T-helper 9 cell (primary cell): ENCODE measurements around the gene GLYAT.

Experiments
- DNase-seq: peaks from one replicate; pipeline ENCODE4 v3.0.0-alpha.2; 2020
- total RNA-seq, 2 donors: gene quantifications; one replicate each; lab custom pipeline; 2026; lab: John Stamatoyannopoulos, UW

The GLYAT gene, protein sequence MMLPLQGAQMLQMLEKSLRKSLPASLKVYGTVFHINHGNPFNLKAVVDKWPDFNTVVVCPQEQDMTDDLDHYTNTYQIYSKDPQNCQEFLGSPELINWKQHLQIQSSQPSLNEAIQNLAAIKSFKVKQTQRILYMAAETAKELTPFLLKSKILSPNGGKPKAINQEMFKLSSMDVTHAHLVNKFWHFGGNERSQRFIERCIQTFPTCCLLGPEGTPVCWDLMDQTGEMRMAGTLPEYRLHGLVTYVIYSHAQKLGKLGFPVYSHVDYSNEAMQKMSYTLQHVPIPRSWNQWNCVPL
- total RNA-seq: 0 reads per million in 2 donors

DNA sequence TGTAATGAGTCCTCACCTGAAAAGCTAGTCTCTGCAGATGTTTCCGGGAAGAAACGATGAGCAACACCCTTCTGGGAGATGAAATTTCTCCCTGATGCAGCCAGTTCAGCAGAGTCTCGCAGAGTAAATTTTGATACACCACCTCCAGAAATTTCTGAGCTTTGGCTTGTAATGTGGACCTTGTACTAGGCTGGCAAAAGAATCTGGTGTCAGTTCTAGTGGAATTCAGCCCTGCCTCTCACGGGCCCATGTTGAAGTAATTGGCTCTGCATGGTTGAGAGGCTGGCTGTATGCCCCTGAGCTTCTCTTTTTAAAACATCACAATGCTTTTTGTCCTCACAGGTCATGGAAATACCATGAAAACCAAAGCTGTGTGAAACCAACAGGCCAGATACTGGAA, at the start of gene GLYAT:
GLYAT (minus strand) TSS at position 125 of the 400 bp plus-strand sequence. CDS start 7,447 bp downstream, outside the sequence.
- DNase-seq: no peak

GRCh38 chr11:58781345-58781744, 49.6 kb upstream of the GLYAT start:
- DNase-seq: no peak

DNA sequence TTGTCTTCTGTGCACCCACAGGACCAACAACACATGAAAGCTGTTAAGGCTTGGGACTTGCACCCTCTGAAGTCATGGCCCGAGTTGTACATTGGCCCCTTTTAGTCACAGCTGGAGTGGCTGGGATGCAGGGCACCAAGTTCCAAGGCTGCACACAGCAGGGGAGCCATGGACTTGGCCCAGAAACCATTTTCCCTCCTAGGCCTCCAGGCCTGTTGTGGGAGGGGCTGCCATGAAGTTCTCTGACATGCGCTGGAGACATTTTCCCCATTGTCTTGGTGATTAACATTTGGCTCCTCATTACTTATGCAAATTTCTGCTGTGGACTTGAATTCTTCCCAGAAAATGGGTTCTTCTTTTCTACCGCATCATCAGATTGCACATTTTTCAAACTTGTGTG, 48.8 kb upstream of the GLYAT start:
- DNase-seq: no peak

- no peak for DNase-seq
Observed at GRCh38 chr11:58776891-58777710, 45.4 kb upstream of the GLYAT start.

DNA sequence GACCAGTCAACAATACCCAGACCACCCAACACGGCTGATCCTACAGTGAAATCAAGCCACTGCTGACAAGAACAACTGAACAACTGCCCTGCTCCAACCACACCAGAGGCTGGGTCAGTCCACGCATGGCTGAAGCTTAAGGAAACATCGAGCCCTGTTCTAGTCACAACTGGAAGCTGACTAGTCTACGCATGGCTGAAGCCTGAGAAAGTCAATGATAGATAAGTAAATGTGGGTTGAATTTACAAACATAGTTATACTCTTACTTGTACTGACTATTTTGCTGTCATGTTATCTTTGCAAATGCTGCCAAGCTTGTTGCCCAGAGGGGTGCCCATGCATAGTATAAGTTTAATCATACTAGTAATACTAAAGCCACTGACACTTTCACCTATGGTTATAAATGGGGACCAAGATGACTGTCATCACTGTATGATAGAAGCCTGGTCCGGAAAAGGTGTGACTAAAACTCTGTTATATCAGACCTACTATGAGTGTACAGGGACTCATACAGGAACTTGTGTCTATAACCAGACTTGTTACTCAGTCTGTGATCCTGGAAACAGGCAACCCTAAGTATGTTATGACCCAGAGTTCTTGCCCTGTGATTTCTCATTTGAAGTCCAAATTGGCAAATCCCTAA, 43.4 kb upstream of the GLYAT start:
- DNase-seq: no peak

DNA sequence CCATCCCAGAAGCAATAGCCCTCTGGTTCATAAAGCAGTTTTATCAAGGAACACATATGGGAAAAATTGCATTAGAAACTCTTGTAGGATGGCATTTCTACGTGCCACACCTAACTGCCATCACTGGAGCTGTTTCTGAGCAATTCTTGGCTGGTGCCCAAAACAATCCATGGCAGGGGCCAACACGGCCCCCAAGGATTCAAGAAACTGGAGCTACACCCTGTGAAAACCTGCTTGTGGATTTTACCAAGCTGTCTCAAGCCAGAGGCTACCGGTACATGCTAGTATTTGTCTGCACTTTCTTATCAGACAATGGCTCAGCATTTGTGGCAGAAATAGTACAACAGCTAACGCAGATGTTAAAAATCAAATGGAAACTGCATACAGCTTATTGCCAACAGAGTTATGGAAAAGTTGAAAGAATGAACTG, 42.4 kb upstream of the GLYAT start:
- no peak for DNase-seq

DNA sequence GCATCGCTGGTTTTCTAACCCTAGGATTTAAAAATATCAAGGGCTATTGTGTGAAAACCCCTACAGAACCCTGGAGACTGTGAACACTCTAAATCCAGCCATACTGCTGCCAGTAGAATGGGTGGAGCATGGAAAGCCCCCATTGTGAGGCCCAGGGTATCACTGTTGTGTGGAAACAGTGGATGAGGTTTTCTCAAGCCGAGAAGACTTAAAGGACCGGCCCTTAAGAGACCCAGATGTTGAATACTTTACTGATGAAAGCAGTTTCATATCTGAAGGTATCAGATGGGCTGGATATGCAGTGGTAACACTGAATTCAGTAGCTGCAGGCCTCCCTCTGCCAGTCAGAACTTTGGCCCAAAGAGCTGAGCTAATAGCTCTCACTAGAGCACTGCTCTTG, 41.6 kb upstream of the GLYAT start:
- no peak for DNase-seq

DNA sequence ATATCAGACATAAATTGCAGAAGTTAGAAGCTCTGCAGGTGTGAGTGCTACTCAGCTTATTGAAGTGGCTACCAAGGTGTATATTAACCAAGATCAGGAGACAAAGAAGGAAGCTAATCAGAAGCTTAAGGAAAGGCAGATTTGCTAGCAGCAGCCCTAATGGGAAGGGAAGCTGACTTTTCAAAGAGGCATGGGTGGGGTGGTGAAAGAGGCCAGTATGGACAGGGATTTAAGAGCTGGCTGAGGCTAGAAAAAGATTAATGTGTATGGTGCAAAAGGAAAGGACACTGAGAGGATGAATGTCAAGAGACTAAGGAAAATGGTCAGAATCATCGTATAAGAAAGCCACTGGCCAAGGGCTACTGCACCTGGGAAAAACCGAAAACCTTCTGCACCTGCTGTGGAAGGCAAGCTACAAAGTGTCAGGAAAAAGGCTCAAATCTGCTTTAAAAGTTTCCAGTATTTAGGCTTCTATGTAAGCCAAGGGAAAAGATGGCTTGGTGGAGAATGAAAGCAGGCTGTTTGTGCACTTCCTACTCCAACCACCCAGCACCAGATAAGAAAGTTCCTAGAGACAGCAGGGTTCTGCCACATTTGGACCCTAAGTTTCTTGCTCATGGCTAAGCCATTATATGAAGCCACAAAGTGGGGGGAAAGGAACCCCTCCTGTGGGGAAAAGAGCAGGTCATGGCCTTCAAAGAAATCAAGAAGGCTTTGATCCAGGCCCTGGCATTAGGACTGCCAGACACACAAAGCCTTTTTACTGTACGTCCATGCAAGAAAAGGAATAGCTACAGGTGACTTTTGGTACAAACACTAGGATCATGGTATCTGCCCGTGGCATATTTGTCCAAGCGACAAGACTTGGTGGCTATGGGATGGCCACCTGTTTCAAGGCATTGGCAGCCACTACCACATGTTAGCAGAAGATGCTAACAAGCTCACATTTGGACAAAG, 40.9 kb upstream of the GLYAT start:
- no peak for DNase-seq

DNA sequence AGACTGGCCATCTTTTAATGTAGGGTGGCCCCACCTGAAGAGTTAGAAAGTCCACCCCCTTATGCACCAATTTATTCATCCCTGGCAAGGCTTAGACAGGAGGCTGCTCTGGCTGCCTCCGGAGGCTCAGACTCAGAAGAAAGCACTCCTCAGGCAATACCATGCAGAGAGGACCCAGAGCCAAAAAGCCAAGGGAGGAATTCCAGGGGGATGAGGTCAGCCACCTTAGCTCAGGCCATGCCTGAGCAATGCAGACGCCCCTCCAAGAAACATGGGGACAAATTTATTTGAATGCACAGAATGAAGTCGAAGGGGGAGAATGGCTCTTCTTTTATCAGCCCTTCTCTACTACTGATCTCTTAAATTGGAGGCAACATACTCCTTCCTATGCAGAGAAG, 39.7 kb upstream of the GLYAT start:
- no peak for DNase-seq

- DNase-seq: no peak
Observed at GRCh38 chr11:58770627-58771457, 39.1 kb upstream of the GLYAT start.

- no peak for DNase-seq
Observed at GRCh38 chr11:58770166-58770565, 38.4 kb upstream of the GLYAT start.

DNA sequence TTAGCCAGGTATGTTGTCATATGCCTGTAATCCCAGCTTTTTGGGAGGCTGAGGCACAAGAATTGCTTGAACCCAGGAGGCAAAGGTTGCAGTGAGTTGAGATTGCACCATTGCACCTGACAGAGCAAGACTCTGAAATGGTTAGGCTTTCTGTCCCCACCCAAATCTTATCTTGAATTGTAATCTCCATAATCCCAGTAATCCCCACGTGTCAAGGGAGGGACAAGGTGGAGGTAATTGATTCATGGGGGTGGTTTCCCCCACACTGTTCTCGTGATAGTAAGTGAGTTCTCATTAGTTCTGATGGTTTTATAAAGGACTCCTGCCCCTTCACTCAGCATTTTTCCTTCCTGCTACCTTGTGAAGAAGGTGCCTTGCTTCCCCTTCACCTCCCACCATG, 37.6 kb upstream of the GLYAT start:
- no peak for DNase-seq

DNA sequence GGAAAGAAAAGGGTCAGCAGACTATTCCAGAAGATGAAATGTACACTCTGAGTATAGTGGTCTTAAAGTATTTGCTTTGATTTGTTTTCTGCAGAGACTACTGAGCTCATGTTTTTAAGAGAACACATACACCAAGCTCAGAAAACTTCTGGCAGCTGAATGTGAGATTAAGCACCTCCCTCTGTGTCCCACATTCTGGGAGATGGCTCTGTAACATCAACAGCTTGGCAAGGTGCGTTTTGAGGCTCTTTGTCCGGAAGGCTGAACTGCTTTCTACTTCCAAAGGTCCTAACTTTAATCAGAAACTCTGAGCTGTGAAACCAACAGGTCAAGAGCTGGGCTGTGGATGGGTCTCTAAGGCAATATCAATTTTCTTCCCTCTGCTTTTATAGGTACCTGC, 36.4 kb upstream of the GLYAT start:
- DNase-seq: no peak

- DNase-seq: no peak
Observed at GRCh38 chr11:58765078-58765477, 33.3 kb upstream of the GLYAT start.

- no peak for DNase-seq
Observed at GRCh38 chr11:58763120-58763490, 31.4 kb upstream of the GLYAT start.

GRCh38 chr11:58762284-58763119, 30.8 kb upstream of the GLYAT start:
- DNase-seq: no peak

DNA sequence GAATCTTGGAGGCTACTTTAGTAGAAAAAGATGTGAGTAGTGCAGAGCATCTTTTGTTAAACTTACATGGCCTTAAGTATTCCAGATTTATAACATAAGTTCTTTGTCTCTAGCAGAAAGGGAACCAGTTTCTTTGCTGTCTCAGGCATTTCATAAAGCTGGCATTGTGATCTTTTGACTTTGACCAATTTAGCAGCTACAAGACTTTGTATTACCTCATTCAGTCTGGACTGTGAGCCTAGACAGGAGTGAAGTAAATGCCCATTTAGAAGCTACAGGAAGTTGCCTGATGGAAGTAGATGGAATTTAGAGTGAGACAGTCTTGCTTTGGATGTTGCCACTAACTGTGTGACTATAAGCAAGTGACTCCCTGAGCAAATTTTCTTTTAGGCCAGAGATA, 25.7 kb upstream of the GLYAT start:
- DNase-seq: no peak

- DNase-seq: no peak
Observed at GRCh38 chr11:58745705-58746364, 14.1 kb upstream of the GLYAT start.

GRCh38 chr11:58744988-58745704, 13.4 kb upstream of the GLYAT start:
- no peak for DNase-seq
